ENCODE data around the gene TBC1D13.

TBC1D13 gene, protein sequence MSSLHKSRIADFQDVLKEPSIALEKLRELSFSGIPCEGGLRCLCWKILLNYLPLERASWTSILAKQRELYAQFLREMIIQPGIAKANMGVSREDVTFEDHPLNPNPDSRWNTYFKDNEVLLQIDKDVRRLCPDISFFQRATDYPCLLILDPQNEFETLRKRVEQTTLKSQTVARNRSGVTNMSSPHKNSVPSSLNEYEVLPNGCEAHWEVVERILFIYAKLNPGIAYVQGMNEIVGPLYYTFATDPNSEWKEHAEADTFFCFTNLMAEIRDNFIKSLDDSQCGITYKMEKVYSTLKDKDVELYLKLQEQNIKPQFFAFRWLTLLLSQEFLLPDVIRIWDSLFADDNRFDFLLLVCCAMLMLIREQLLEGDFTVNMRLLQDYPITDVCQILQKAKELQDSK

DNA sequence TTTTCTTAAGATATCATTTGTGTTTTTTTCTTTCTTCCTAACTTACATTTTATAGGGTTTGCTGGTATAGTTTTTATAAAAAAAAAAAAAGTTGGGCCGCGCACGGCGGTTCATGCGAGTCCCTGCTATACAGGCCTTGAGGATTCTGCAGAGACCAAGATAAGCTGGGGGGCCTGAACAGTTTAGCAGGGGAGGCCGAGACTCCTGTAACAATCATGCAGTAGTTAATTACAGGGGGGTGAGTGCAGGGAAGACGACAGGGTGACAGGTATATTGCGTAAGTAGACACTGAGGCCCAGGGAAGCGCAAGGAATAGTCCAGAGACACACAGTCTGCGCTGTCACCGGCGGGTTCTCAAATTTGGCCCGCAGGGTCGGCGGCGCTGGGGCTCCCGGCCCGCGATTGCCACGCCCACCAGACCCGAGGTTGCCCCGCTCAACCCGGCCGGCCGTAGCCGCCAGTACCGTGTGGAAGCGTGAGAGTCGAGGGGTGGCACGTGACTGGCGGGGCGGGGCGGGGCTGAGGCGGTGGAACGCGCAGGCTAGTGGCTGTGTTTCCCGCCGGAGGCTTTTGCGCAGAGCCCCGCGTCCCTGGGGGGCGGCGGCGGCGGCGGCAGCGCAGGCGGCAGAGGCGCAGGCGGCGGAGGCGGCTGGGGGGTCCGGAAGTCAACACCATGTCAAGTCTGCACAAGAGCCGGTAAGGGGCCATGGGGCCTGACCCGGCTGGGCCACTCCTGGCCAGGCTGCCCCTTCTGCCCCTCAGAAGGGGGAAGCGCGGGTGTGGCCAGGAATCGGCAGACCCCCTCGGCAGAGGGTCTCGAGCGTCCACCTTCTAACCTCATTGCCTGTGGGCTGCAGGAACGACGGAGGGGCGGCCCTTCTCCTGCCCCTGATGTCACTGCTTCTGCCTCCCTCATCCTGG lies at the start of gene TBC1D13:
TBC1D13 (plus strand) TSS at position 573 of the 921 bp plus-strand sequence; CDS start at position 674, 101 bp downstream.
- H3K4me3 ChIP-seq (ENCODE audit: low read length), result peak within 1 kb of the TSS; percentile 99
- DNase-seq (ENCODE audit: low read depth), result peak; percentile 84
- TF ChIP-seq, protein P1, sequence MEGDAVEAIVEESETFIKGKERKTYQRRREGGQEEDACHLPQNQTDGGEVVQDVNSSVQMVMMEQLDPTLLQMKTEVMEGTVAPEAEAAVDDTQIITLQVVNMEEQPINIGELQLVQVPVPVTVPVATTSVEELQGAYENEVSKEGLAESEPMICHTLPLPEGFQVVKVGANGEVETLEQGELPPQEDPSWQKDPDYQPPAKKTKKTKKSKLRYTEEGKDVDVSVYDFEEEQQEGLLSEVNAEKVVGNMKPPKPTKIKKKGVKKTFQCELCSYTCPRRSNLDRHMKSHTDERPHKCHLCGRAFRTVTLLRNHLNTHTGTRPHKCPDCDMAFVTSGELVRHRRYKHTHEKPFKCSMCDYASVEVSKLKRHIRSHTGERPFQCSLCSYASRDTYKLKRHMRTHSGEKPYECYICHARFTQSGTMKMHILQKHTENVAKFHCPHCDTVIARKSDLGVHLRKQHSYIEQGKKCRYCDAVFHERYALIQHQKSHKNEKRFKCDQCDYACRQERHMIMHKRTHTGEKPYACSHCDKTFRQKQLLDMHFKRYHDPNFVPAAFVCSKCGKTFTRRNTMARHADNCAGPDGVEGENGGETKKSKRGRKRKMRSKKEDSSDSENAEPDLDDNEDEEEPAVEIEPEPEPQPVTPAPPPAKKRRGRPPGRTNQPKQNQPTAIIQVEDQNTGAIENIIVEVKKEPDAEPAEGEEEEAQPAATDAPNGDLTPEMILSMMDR (conservative IDR thresholded peaks at IDR 0.05; ENCODE audit: low read length), result no peak

DNA sequence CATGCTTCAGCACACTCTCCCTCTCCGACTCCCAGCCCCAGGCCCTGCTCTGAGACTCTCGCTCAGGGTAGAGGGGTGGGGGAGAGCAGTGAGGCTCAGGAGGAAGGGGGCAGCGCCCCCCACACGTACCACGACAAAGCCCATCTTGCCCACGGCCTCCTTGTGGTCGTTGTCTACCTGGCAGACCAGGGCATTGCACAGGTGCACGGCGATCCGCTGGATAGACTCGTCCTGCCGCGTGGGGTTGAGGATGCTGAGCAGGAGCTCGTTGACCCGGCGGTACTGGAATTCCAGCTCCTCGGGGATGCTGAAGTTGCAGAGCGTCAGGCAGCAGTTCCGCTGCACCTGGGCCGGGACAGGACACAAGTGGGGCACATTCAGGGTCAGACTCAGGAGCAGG lies 44.7 kb upstream of the TBC1D13 start:
- TF ChIP-seq, protein P1 (conservative IDR thresholded peaks at IDR 0.05; ENCODE audit: low read length), result no peak
- DNase-seq (ENCODE audit: low read depth), result no peak
- H3K4me3 ChIP-seq (ENCODE audit: low read length), result no peak overlapping the region

DNA sequence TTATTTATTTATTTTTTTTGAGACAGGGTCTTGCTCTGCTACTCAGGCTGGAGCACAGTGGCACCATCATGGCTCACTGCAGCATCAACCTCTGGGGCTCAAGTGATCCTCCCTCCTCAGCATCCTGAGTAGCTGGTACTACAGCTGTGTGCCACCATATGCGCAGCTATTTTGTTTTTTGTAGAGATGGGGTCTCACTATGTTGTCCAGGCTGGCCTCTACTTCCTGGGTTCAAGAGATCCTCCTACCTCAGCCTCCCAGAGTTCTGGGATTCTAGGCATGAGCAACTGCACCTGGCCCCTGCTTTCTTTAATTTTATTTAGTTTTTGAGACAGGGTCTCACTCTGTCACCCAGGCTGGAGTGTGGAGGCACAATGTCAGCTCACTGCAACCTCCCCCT lies 43.6 kb upstream of the TBC1D13 start:
- DNase-seq (ENCODE audit: low read depth), result no peak
- no peak overlapping the region for H3K4me3 ChIP-seq (ENCODE audit: low read length)
- TF ChIP-seq, protein P1 (conservative IDR thresholded peaks at IDR 0.05; ENCODE audit: low read length), result no peak

DNA sequence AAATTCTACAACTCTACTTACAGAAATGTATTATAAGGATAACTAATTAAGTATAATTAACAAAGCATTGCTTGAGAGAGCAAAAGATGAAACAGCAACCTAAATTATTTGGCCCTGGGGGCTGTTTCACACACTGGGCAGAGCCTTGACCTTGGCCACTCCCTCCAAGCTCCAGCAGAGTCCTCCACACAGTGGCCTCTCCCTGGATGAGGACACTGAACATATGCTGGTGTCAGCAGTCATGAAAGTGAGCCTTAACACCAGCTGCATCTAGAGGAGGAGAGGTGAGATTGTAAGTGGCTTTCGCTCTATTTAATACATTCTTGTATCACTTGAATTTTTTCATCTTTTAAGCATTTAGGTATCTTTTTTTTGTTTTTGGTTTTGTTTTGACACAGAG lies 39.8 kb upstream of the TBC1D13 start:
- H3K4me3 ChIP-seq (ENCODE audit: low read length), result no peak overlapping the region
- DNase-seq (ENCODE audit: low read depth), result no peak
- TF ChIP-seq, protein P1 (conservative IDR thresholded peaks at IDR 0.05; ENCODE audit: low read length), result no peak

DNA sequence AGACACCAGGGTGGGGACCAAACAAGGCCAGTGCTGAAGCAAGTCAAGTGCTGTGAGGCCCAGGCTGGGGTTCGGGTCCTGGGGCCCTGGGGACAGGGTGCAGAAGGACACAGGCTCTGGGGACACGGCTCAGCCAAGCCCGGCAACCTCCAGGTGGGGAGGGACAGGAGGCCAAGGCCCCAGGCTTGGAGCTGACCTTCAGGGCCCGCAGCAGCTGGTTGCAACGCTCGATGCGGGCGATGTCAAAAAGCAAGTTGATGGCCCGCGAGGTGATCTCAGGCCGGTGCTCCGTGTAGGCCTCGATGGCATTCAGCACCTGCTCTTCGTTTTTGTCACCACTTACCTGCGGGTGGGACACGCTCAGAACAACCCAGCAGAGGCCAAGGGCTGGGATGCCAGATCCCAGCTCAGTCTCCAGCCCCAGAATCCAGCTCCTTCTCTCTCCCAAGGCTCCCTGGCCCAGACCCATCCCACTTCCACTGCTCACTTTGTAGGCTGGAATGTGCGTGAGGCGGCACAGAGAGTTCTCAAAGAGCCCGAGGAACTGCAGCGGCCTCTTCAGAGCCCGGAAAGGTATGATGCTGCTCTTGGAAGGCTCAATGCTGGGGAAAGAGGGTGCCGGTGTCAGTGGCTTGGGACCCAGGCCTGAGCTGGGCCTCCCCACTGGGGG lies 36.0 kb upstream of the TBC1D13 start:
- H3K4me3 ChIP-seq (ENCODE audit: low read length), result no peak overlapping the region
- no peak for DNase-seq (ENCODE audit: low read depth)
- TF ChIP-seq, protein P1 (conservative IDR thresholded peaks at IDR 0.05; ENCODE audit: low read length), result no peak

DNA sequence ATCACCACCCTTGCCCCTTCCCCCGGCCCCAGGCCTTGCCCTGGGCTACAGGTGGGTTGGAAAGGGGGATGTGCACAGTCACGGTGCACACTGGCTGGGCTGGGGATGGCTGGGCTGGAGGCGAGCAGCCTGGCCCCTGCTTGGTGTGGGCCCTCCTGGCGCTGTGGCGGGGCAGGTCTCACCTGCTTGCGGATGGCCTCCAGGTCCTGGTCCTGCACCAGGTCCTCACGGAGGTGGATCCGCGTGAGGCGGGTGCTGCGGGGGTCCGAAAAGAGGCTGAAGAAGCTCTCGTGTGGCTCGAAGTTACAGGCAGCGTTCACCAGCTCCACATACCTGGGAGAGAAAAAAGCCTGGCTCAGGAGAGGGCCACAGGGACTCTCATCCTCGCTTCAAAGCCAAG lies 33.4 kb upstream of the TBC1D13 start:
- TF ChIP-seq, protein P1 (conservative IDR thresholded peaks at IDR 0.05; ENCODE audit: low read length), result no peak
- no peak overlapping the region for H3K4me3 ChIP-seq (ENCODE audit: low read length)
- DNase-seq (ENCODE audit: low read depth), result no peak

Measured in AG10803 (cell line).